HG03108 (cell line): ENCODE results near the gene EPHA6.
"Not testable (repeated sequence)": the region's sequence is repeated elsewhere in the genome, so short reads cannot be mapped to it uniquely, and the experiment has no call there.

ENCODE experiments used
- ATAC-seq: cut with Tn5 transposase; IDR thresholded peaks from one replicate; pipeline ENCODE4 v1.9.1; 2021; ENCODE audit warnings: moderate library complexity; ENCODE audit not compliant: unreplicated experiment

EPHA6 gene

DNA sequence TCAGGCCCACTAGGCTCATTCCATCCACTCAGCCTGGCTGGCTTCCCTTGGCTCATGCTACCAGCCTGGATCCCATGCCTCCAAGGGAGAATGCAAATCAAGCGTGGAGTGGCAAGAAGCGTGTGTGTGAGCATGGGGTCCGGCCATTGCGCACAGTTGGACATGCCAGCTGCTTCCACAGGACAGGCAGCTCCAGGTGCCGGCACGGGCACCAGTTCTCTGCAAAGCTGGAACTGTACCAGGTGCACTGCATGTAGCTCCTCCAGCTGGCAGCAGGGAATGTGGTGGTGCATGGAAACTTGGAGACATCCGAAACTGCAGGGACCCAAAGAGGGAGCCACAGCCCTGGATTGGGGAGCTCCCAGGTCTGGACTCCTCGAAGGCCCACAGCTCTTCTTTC, 449.8 kb downstream of the EPHA6 start:
- no peak for ATAC-seq

DNA sequence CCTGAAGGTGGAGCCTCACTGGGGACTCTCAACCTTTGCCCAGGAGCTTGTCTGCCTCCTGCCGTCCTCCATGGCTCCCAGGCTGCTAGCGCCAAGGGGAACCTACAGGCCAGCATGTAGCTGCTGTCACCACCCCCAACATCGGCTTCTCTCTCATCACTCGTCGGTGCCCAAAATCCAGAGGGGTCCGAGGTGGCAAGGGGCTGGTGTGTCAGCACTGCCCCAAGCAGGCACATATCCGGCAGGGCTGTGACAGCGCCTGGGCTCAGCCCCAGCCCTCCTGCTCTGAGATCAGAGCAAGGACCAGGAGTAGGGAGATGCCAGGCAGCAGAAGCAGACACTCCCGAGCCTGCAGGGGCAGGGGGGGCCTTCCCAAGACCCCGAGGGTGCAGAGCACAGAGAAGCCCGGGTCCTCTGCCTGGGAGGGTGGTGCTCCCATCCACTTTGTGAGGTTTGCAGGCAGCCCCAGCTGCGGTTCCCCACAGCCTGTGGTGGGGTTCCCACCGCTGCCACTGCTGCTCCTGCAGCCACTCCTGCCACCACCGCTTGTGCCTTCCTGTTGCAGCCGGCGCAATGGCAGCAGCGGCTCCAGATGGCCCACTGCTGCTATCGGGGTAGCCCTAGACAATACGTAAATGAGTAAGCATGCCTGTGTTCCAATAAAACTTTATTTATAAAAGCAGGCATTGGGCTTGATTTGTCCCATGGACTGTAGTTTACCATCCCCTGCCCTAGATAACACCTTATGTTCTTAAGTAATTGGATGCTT, 451.0 kb downstream of the EPHA6 start:
- ATAC-seq: no peak

DNA sequence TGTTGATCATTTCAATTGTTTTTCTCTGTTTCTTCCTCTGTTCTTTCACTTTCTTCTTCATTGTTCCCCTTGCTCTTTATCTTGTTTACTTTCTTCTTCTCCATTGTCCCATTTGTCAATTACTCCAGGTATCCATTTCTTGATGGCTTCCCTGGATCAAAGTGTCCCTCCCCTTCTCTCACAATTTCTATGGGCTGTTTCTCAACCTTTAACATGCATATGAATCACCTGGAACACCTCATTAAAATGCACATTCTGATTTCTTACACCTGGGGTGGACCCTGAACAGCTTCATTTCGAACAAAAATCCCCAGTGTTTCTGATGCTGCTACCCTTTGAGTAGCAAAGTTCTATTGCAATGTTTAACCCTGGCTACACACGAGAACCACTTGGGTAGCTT, 454.8 kb downstream of the EPHA6 start:
- ATAC-seq: no peak

DNA sequence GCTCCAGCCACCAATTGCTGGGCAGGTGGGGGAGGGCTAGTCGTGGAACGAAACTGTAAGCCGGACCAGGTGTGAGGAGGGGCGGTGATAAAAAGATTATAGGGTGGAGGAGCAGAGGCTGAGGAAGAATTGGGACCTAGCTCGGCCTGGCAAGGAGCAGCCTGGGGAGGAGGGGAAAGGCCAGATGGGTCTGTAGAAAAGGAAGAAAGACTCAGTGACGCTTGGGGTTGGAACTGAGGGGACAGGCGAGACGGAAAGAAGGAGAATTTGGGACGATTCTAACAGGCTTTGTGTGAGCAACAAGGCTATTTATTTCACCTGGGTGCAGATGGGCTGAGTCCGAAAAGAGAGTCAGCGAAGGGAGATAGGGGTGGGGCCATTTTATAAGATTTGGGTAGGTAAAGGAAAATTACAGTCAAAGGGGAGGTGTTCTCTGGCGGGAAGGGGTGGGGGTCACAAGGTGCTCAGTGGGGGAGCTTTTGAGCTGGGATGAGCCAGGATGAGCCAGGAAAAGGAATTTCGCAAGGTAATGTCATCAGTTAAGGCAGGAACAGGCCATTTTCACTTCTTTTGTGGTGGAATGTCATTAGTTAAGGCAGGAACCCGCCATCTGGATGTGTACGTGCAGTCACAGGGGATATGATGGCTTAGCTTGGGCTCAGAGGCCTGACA, 462.6 kb downstream of the EPHA6 start:
- not testable (repeated sequence) for ATAC-seq

DNA sequence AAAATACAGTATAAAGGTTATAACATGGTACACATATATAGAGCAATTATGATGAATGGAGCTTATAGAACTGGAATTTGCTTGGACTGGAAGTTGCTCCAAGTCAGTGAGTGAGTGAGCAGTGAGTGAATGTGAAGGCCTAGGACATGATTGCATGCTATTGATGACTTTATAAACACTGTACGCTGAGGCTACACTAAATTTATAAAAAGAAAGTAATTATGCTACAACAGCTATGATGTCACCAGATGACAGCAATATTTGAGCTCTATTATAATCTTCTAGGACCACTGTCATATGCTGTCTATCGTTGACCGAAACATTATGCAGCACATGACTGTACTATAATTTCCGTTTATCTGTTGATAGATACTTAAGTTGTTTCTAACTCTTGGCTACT, 463.3 kb downstream of the EPHA6 start:
- no peak for ATAC-seq

DNA sequence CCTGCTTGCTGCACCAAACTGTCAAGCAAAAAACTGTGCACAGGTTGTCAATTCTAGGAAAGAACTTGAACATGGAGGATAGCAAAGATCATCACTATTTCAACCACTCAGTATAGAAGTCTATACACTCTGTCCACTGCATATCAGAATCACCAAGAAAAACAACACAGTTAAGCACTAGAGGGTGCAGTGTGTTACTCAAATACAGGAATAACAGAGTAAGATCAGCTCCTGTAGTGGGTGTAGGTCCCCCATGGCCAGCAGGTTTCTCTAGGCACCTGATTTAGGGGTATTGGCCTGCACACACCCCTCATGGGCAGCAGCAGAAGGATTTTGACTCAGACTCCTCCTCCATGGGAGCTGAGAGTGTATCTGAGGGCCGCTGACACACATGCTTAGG, 464.1 kb downstream of the EPHA6 start:
- ATAC-seq: no peak

DNA sequence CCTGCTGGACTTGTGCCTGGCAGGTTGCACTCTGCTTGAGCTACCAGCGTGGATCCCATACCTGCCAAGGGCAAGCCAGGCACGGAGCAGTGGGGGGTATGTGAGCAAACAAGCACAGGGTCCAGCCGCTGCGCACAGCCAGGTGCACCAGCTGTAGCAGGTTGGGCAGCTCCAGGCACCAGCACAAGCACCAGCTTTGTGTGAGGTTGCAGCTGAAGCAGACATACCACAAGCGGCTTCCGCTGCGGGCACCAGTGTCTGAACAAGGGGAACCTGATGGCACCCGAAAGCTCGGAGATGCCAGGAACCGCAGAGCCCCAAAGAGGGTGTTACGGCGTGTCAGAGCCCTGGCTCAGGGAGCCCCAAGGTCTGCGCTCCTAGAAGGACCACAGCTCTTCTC, 477.5 kb downstream of the EPHA6 start:
- ATAC-seq: no peak

DNA sequence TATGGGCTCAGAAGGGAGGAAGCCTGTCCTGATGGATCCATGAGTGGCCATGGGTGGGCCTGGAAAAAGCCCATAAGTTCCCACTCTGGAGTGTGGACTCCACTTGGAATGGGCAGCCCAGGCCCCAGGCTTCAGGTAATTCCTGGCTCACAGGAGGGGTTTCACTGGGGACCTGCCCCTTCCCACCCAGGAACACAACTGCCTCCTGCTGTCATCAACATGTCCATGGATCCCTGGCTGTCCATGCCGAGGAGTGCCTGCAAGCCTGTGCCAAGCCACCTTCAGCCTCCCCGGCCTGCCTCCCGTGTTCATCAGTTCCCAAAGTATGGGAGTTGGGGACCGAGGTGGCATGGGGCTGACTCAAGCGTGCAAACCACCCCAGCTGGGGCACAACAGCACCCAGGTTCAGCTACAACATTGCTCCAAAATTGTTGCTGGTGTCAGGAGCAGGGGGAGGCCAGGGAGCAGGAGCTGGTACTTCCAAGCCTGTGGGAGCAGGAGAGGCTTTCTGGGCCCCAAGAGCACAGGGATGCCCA, 479.3 kb downstream of the EPHA6 start:
- ATAC-seq: no peak

DNA sequence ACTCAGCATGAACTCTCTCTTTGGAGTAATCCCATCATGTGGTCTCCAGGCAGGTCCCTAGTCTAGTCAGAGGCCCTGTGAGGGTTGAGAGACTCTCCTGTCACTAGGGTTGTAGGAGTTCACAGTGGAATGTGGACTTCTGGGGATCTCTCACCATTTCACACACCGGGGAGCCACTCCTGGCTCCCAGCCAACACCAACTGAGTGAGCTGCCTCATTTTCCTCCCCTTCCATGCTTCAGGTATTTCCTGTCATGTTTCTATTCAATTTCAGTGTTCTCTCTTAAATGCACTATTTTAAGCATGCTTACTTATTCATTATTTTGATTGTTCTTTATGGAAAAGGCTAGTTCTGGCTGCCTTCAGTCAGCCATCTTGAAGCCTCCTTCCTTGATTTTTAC, 482.6 kb downstream of the EPHA6 start:
- no peak for ATAC-seq

DNA sequence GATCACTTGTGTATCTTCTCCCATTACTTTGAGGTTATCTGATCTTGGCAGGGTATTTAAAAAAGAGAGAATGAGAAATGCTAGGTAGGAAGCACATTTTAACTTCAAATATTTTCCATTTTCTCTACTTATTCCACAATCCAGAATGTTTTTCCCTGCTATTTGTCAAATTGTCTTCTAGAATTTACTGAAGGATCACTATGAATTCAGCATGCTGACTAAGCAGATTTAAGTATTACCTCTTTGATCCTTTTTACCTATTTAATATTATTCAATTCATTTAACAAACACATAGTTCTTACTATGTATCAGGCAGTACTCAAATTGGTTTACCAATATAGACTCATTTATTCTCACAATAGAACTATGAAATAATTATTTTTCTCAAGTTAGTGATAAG, 486.7 kb downstream of the EPHA6 start:
- ATAC-seq: no peak

DNA sequence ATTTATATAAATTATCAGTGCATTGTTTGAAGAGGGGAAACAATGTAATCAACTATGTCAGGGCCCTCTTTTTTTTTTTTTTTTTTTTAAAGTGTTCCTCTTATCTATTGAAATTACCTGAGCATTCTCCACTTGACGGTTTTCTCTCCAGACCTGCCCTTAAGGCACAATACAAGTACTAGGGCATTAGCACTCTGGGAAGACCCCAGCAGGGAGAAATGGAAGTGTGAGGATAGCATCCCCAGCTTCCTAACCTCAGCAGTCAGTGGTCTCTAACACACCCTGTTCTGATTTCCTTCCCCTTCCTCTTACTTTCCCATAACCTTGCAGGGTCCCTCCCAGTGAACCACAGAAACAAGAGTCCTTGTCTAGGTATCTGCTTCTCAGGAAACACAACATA, 491.8 kb downstream of the EPHA6 start:
- no peak for ATAC-seq

DNA sequence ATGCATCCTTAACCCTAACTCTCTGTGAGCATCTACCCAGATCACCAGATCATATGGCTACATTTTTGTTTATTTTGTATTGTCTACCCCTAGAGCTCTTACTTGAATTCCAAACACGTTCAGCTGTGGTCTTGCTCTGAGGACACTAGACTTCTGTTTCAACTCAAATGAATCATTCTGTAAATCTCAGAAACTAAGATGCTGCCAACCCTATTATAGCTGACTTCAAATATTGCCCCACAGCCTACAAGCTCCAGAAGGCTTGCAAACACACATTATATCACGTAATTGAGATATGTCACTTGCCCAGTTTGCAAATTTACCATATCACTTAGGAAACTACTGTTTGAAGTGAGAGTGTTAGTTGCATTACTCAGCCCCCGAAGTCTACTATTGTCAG, 524.0 kb downstream of the EPHA6 start:
- ATAC-seq: no peak

DNA sequence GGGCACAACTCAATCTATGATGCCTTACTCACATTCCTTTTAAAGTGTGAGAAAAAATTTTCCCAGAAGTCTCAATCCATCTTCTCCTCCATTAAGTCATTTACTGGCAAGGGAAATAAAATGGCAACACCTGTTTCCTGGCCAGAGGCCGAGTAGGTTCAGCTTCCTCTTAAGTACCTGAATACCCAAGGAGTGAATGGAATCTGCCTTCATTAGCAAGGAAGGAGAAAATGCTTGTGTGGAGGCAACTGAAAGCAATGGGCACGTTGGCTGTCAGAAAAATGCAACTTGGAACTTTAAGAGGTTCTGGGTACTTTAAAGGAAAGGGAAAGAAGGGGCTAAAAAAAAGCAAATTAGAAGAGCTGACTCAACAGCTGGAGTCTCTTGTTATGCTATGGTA, 526.5 kb downstream of the EPHA6 start:
- no peak for ATAC-seq

DNA sequence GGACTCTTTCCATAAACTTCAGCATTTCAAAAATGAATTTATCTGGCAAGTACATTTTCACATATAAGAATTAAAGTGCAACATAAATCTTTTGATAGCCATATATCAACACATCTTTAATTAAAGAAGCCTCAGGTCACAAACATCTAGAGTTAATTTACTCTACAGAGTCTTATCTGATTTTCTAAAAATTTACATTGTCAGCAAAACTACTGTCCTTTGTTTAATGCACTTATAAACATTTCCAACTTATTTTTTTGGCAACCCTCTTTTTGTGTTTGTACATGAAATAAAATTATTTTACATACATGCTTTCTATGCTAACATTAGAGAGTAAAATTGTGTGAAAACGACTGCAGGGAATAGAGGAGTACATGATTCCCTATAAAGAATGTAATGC, 533.4 kb downstream of the EPHA6 start:
- ATAC-seq: no peak

DNA sequence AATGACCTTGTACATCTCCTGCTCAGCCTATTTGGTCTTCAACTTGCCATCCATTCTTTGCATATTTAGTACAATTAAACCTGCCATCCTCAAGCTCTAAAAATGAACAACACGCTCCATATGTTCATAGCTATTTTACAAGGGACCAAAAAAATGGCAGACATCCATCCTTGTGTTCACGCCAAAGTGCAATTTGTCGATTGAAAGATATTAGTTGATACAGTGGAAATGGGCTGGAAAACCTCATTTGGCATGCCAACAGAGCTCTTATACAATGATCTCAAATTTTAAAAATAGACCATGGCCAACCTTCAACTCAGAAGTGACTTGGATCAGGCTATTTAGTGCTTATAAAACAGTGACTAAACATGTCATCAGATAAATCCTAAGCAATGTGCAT, 536.6 kb downstream of the EPHA6 start:
- no peak for ATAC-seq

DNA sequence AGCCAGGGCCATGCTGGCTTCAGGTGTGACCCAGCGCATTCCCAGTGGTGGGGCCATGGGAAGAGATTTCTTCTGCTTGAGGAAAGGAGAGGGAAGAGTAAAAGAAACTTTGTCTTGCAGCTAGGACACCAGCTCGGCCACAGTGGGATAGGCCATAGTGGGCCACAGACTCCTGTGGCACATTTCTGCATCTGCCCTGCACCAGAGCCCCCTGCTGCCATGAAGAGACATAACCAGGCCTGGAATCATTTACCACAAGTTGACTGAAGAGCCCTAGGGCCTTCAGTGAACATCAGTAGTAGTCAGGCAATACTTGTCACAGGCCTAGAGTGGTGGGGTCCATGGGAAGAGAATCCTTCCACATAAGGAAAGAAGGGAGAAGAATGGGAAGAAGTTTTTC, 538.8 kb downstream of the EPHA6 start:
- no peak for ATAC-seq

DNA sequence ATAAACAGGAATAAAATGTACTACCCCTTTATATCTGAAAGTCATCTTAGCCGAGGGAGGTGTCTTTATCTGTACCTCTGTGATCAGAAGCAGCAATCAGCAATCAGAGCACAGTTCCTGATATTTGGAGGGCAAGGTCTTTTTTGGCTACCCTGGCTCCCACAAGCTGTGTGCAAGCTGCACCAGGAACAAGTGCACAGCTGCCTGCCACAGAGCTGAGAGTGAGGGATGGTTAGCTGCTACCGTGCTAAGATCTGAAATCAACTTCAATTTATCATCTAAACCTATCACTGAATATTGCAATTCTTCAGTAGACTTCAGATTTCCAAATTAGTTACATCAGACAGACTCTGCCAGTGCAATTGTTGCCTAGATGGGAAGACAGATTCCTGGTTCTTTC, 545.6 kb downstream of the EPHA6 start:
- no peak for ATAC-seq

DNA sequence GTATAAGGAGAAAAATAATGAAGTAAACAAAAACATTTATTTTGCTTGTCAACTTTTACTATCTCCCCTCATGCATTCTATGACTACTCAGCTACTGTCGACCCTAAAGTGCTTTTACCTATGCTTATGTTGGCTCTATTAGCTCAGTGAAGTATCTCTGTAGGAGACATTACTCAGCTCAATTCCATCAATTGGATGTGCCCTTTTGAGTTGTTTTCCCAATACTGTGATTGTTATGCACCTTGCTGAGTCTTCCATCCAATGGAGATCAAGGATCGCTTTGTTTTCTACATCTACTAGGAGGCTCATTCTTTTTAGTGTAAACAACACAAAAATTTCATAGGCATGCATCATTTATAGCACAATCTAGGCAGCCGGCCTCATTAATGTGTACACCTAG, 546.4 kb downstream of the EPHA6 start:
- no peak for ATAC-seq

DNA sequence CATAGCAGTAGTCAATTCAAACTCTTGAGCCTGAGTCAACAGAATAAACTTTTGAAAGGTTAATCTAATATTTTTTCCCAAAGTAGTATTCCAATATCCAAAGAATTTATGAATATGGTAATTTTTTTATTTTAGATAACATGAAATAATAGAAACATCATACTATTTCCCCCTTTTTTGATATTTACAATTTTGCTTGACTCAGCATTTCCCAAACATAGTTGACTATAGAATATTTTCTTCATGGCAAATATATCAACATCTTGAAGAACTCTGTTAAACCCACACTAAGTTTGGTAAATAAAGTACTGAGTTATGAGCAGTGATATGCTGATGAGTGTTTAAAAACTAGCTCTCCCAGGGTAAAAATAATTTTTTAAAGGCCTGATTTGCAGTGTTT, 570.2 kb downstream of the EPHA6 start:
- ATAC-seq: no peak

DNA sequence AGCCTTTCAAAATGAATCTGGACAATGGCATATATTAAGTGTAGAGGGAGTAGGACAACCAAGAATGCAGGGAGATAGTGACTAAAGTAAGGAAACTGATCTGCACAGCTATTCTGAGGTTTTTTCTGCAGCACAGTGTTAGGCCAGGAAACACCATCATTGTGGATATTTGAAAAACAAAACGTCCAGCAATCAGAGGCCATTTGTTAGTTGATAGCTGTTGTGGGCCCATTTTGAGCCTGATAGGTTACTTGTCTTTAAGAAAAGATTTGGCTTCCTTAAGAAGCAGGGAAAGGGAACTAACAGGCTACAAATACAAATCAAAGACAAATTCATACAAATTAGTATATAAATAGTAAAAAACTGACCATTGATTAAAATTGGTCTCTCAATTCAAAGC, 574.4 kb downstream of the EPHA6 start:
- ATAC-seq: no peak

DNA sequence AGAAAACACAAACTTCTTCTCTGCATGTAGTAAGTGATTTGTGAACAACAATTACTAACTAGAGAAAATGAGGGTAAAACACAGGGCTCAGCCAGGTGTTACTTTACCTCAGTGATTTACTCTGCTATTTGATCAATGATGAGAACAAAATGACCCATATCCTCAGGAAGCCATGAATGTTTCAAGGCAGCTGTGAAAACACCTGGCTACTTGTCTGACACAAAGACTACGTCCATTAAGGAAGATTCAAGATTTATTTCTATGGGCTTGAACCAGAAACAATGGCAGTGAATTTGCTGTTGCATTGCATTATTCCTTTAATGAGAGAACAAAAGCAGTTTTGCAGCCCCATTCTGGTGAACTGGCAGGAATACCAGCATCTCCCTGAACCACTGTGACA, 575.5 kb downstream of the EPHA6 start:
- no peak for ATAC-seq

DNA sequence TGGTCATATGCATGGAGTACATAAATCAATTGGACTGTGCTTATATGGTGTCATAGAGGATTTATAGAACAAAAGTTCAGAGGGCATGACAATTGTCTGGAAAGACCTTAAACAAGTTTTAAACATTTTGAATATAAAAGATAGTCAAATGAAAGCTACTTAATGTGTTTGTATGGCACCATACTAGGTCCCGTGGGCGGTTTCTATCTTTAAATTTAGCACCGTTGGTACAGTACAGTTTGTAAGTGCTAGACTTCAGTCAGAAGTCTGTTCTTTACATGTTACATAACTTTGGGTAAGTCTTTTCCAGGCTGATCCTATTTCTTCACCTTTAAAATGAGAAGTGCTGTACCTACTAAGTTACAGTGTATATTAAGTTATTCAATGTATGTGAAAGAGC, 576.8 kb downstream of the EPHA6 start:
- no peak for ATAC-seq

DNA sequence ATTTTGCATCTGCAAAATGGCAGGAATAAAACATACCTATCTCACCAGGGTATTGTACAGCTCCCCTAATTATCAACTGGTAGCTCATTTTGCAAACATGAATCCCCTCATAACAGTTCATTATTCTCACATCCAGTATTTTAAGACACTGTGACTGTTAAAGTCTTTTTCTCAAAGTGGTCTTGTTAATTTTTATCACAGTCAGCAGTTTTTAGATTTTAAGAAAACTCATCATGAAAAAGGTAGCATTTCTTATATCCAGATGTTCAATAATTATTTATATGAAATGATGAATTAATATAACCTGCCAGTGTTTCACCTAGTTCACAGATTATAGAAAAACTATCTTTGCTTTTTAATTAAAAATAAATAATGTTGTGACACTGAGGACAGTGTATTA, 595.2 kb downstream of the EPHA6 start:
- ATAC-seq: no peak
